Fibroblast of villous mesenchyme (primary cell): Measurements from ENCODE around the gene ASAP2. TPM values are rescaled to one million over a fixed set of nuclear protein-coding genes. Genes with fewer than 3 reads are reported as not detected.

Experiments used
- DNase-seq: peaks from one replicate; pipeline ENCODE4 v3.0.0-alpha.2; 2010; ENCODE audit warnings: low read depth
- H3K4me3 ChIP-seq: 2 replicates; pipeline ENCODE4 v1.5.1; 2011; ENCODE audit warnings: low read depth, mild to moderate bottlenecking, low read length
- total RNA-seq: library from RNA; depleted of rRNA; stranded (reverse); fragments of >200 nt; gene quantifications from 2 replicates; pipeline ENCODE4 v1.2.3, GENCODE V29; 2012
- TF ChIP-seq, protein P1 (sequence below): IDR thresholded peaks from 2 replicates; pipeline ENCODE4 v1.5.1; 2012; ENCODE audit warnings: low read depth, mild to moderate bottlenecking, low read length; ENCODE audit not compliant: insufficient read depth

ASAP2 gene
- total RNA-seq, 1 donor, result 66.5 TPM

DNA sequence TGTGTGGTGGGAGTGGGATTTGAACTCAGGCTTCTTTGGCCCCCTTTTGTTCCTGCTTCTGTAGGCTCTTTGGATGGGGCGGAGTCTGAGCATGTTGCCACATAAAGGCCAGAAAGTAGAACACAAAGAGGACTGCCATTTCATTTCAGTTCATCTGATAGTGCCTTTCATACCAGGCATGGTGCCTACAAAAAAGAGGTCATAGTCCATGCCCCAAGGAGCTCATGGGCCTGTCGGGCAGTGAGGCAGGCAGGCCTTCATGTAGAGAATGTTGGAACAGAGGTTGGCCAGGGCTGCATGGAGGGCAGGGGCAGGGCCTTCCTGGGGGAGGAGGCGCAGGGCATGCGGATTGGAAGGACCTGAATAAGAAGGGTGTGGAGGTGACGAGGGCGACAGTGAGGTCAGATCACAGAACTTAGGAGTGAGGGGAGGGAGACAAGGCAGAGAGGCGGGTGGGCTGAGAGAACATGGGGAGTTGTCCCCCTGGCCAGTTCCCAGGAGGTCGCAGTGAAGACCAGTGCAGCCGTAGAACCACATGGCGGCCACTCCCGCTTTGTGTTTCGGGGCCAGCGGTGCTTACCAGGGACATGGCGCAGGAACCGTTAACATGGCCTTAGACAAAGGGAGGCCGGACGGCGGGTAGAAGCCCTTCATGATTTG is 167.6 kb downstream of the ASAP2 start:
- no peak for DNase-seq
- no peak overlapping the region for H3K4me3 ChIP-seq
- TF ChIP-seq, protein P1, sequence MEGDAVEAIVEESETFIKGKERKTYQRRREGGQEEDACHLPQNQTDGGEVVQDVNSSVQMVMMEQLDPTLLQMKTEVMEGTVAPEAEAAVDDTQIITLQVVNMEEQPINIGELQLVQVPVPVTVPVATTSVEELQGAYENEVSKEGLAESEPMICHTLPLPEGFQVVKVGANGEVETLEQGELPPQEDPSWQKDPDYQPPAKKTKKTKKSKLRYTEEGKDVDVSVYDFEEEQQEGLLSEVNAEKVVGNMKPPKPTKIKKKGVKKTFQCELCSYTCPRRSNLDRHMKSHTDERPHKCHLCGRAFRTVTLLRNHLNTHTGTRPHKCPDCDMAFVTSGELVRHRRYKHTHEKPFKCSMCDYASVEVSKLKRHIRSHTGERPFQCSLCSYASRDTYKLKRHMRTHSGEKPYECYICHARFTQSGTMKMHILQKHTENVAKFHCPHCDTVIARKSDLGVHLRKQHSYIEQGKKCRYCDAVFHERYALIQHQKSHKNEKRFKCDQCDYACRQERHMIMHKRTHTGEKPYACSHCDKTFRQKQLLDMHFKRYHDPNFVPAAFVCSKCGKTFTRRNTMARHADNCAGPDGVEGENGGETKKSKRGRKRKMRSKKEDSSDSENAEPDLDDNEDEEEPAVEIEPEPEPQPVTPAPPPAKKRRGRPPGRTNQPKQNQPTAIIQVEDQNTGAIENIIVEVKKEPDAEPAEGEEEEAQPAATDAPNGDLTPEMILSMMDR, result no peak

DNA sequence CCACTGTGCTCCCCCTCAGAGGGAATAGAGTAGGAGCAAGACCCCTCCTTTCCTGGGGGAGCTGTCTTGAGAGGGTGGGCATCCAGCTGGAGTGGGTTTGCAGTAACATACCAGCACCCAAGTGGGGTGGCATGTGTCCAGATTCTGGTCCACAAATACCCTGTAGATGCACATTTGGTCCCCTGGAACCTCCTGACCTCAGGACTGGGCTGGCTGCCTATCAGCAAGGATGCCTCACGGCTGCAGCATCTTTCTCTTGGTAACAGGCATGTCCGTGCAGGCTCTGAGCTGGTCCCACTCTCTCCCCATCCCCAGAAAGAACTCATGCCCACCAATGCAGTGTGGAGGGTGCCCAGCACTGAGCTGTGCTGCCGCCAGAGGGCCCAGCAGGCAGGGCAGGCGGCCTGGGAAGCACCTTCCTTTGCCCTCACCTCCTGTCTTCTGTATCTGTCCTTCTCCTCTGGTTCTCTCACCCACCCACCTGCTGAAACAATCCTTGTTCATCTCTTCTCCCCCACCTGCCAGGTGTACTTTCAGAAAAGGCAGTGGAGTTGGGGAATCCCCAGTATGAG is 169.3 kb downstream of the ASAP2 start:
- H3K4me3 ChIP-seq, result no peak overlapping the region
- DNase-seq, result no peak
- TF ChIP-seq, protein P1, result no peak

DNA sequence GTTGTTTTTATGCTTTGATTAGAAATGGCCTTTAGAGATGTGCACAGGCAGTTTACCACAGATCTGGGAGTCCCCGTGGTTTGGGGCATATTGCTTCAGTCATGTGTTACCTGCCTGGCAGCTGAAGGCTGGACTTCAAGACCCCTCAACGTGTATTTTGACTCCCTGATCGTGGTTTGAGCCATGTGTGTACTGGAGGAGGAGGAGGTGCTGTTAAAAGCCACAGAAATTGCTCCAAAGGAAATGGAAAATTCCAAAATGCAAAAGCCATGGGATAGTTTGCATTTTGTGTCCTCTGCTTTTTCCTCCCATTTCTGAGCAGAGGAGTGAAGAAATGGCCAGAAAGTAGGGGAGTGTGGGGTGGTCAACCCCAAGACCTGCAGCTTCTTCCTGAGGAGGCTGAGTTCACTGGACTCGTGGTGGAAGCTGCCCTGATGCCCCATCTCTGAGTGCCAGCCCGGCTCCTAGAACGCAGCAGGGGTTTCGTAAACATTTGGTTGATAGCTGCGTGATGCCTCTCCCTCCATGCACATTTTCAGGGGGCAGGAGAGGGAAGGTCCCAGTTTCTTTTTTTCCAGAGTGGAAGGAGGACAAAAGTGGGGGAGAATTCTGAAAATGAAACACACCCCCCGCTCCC is 171.0 kb downstream of the ASAP2 start:
- peak; percentile 67 for DNase-seq
- TF ChIP-seq, protein P1, result no peak
- no peak overlapping the region for H3K4me3 ChIP-seq

DNA sequence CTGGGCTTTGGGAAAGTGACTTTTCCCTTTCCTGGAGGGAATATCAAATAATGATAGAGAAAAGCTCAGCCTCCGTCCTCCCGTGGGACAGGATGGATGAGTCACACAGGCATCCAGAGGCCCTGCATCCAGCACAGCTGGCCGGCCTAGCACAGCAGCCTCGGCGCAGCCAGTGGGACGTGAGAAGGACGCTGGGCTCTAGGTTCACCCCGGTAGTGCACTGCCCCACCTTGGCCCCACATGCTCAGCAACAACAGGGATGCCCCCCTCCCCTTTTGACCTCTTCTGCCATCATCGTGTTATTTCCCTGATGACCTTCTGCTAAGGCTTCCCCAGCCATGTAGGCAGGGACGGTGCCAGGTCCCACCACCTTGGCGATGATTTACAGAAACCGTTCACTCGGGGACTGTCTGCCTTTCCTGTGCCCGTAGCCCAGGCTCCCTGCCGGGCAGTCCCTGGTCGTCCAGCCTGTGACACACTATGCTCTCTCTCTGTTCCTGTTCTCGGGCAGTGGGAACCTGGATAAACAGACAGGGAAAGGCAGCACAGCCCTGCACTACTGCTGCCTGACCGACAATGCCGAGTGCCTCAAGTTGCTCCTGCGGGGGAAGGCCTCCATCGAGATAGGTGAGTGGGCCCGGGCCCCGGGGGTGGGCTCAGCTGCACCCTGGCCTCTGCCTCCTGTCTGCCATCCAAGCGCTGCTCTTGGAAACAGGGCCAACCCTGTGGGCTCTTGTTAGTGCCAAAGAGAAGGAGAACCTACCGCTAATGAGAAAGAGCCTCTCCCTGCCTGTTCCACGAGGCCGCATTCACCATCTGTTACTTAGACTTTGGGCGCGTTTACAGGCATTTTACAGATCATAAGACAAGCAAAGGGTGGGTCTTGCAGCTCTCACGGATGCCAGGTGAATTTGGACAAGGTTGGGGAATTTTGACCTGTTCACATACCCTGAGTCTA is 172.1 kb downstream of the ASAP2 start:
- no peak overlapping the region for H3K4me3 ChIP-seq
- DNase-seq, result peak; percentile 92

GRCh38 chr2:9379391-9379755 is 172.8 kb downstream of the ASAP2 start:
- no peak overlapping the region for H3K4me3 ChIP-seq
- TF ChIP-seq, protein P1, result no peak
- no peak for DNase-seq

More for the DNA sequence above, 172.1 kb downstream of the ASAP2 start:
- TF ChIP-seq, protein P1, result no peak
